HepG2 (cell line): ENCODE results near the gene NDOR1. TPM values are rescaled to one million over a fixed set of nuclear protein-coding genes. Genes with fewer than 3 reads are reported as not detected.

ENCODE experiments used
- ARNT2 ChIP-seq: sonication (generic); formaldehyde crosslinking; IDR thresholded peaks from 2 replicates; pipeline ENCODE4 v1.8.0; 2022; ENCODE audit warnings: mild to moderate bottlenecking, low read depth, missing genetic modification reagents, moderate library complexity
- CAMTA2 ChIP-seq: sonication (generic); formaldehyde crosslinking; IDR thresholded peaks from 2 replicates; pipeline ENCODE4 v1.4.0; 2020; ENCODE audit warnings: mild to moderate bottlenecking, missing genetic modification reagents, borderline replicate concordance
- HNF1B ChIP-seq: sonication (generic); formaldehyde crosslinking; IDR thresholded peaks from 2 replicates; pipeline ENCODE4 v1.5.1; 2020; ENCODE audit warnings: mild to moderate bottlenecking, moderate library complexity, missing genetic modification reagents
- HNRNPLL ChIP-seq: fragments of 200-400 bp; formaldehyde crosslinking; IDR thresholded peaks from 2 replicates; pipeline ENCODE4 v1.6.1; 2017; ENCODE audit warnings: mild to moderate bottlenecking, low read depth, low read length; ENCODE audit not compliant: poor library complexity, severe bottlenecking
- HOXA3 ChIP-seq: sonication (generic); formaldehyde crosslinking; IDR thresholded peaks from 2 replicates; pipeline ENCODE4 v1.5.0; 2020; ENCODE audit warnings: missing genetic modification reagents
- NFIB ChIP-seq: sonication (generic); formaldehyde crosslinking; IDR thresholded peaks from 2 replicates; pipeline ENCODE4 v1.9.0; 2021; ENCODE audit warnings: missing genetic modification reagents, mild to moderate bottlenecking, borderline replicate concordance
- ONECUT2 ChIP-seq: sonication (generic); formaldehyde crosslinking; IDR thresholded peaks from 2 replicates; pipeline ENCODE4 v1.4.0; 2020; ENCODE audit warnings: missing genetic modification reagents
- PAF1 ChIP-seq: IDR thresholded peaks from 2 replicates; pipeline ENCODE4 v1.6.1; 2016; ENCODE audit warnings: missing genetic modification reagents, missing compliant biosample characterization
- POLR2G ChIP-seq: fragments of 200-400 bp; formaldehyde crosslinking; IDR thresholded peaks from 2 replicates; pipeline ENCODE4 v1.6.1; 2018; ENCODE audit warnings: mild to moderate bottlenecking, low read depth, low read length, moderate library complexity
- REL ChIP-seq: sonication (generic); formaldehyde crosslinking; conservative IDR thresholded peaks from 2 replicates; pipeline ENCODE4 v1.8.0; 2022; ENCODE audit warnings: mild to moderate bottlenecking, missing genetic modification reagents, moderate library complexity
- WIZ ChIP-seq: sonication (generic); formaldehyde crosslinking; IDR thresholded peaks from 2 replicates; pipeline ENCODE4 v1.5.1; 2020; ENCODE audit warnings: mild to moderate bottlenecking, missing genetic modification reagents
- ZBTB2 ChIP-seq: sonication (generic); formaldehyde crosslinking; IDR thresholded peaks from 2 replicates; pipeline ENCODE4 v1.8.0; 2022; ENCODE audit warnings: low read depth, missing genetic modification reagents
- ZBTB46 ChIP-seq: sonication (generic); formaldehyde crosslinking; IDR thresholded peaks from 2 replicates; pipeline ENCODE4 v1.4.0; 2020; ENCODE audit warnings: mild to moderate bottlenecking, missing genetic modification reagents, borderline replicate concordance
- ZBTB49 ChIP-seq: sonication (generic); formaldehyde crosslinking; IDR thresholded peaks from 2 replicates; pipeline ENCODE4 v1.4.0; 2020; ENCODE audit warnings: missing genetic modification reagents, borderline replicate concordance
- ZC3H4 ChIP-seq: sonication (generic); formaldehyde crosslinking; IDR thresholded peaks from 2 replicates; pipeline ENCODE4 v1.4.0; 2020; ENCODE audit warnings: missing genetic modification reagents, borderline replicate concordance
- ZNF292 ChIP-seq: sonication (generic); formaldehyde crosslinking; IDR thresholded peaks from 2 replicates; pipeline ENCODE4 v1.8.1; 2022; ENCODE audit warnings: mild to moderate bottlenecking, low read depth, missing genetic modification reagents, borderline replicate concordance
- ZNF30 ChIP-seq: sonication (generic); formaldehyde crosslinking; IDR thresholded peaks from 2 replicates; pipeline ENCODE4 v1.5.0; 2020; ENCODE audit warnings: mild to moderate bottlenecking, missing genetic modification reagents
- ZNF556 ChIP-seq: sonication (generic); formaldehyde crosslinking; IDR thresholded peaks from 2 replicates; pipeline ENCODE4 v1.4.0; 2020; ENCODE audit warnings: mild to moderate bottlenecking, missing genetic modification reagents, borderline replicate concordance
- ZNF619 ChIP-seq: sonication (generic); formaldehyde crosslinking; IDR thresholded peaks from 2 replicates; pipeline ENCODE4 v1.4.0; 2020; ENCODE audit warnings: mild to moderate bottlenecking, missing genetic modification reagents
- ZNF678 ChIP-seq: sonication (generic); formaldehyde crosslinking; IDR thresholded peaks from 2 replicates; pipeline ENCODE4 v1.4.0; 2020; ENCODE audit warnings: mild to moderate bottlenecking, missing genetic modification reagents
- ZSCAN29 ChIP-seq: sonication (generic); formaldehyde crosslinking; conservative IDR thresholded peaks from 2 replicates; pipeline ENCODE4 v1.4.0; 2020; ENCODE audit warnings: mild to moderate bottlenecking, missing genetic modification reagents
- polyA plus RNA-seq, 8 experiments: library from polyadenylated mRNA; depleted of rRNA in 3 of 8; stranded (reverse) in 7 of 8; unstranded in 1 of 8; fragments of >200 nt; fragmentation: Illumina TruSeq in 4 of 8; extraction: Trizol in 4 of 8; gene quantifications; 2 replicates each; pipeline versions ENCODE4 v1.2.1 to v1.2.3, GENCODE V29; 2011 to 2016; ENCODE audit warnings: low read depth in 4 of 8, missing spikeins in 1 of 8, mixed read lengths in 1 of 8; ENCODE audit not compliant: insufficient read depth in 1 of 8
- total RNA-seq, 5 experiments: library from RNA; depleted of rRNA; stranded (reverse); fragments of >200 nt; fragmentation: Illumina TruSeq; extraction: Trizol; gene quantifications; 2 replicates each; pipeline ENCODE4 v1.2.3, GENCODE V29; 2016; ENCODE audit warnings: low read depth in 1 of 5

The NDOR1 gene
- total and polyA plus RNA-seq, 2 of the 13 experiments (the other 11 are each of a cell fraction or from before 2014, with no cell fraction given), result 3.6 to 8.7 TPM

- TF ChIP-seq ZBTB2 (CRISPR knock-in tag), result peak; percentile 62
- TF ChIP-seq POLR2G, result peak; percentile 88
- no peak for TF ChIP-seq ZBTB49 (CRISPR knock-in tag)
- no peak for TF ChIP-seq ZNF678 (CRISPR knock-in tag)
- TF ChIP-seq HNRNPLL, result peak; percentile 62
- TF ChIP-seq ZNF292 (CRISPR knock-in tag), result no peak
- 0 out of 2 replicates have a peak, but pooled peaks have one; percentile 40 for TF ChIP-seq ZNF30 (CRISPR knock-in tag)
- TF ChIP-seq WIZ (CRISPR knock-in tag), result no peak
- TF ChIP-seq NFIB (CRISPR knock-in tag), result no peak
- peak; percentile 90 for TF ChIP-seq ARNT2 (CRISPR knock-in tag)
- no peak; the same call in 1 of the 2 replicates for TF ChIP-seq CAMTA2 (CRISPR knock-in tag)
- no peak for TF ChIP-seq ZSCAN29 (CRISPR knock-in tag)
- peak; percentile 98 for TF ChIP-seq HOXA3
- TF ChIP-seq ZBTB46, result no peak
- no peak for TF ChIP-seq ZNF619 (CRISPR knock-in tag)
- TF ChIP-seq REL (CRISPR knock-in tag), result no peak
- peak; percentile 33; the same call in 1 of the 2 replicates for TF ChIP-seq ZNF556
- 0 out of 2 replicates have a peak, but pooled peaks have one; percentile 9 for TF ChIP-seq ONECUT2 (CRISPR knock-in tag)
- peak; percentile 83 for TF ChIP-seq HNF1B
- no peak for TF ChIP-seq PAF1 (CRISPR knock-in tag)
- no peak for TF ChIP-seq ZC3H4
Measured at GRCh38 chr9:137205126-137206069, at the start of gene NDOR1, which contains the start of gene TMEM203 (continued).
